Sigmoid colon (tissue), 7 donors: ENCODE results near the gene TAS2R4. TPM values are rescaled to one million over a fixed set of nuclear protein-coding genes. Genes with fewer than 3 reads are reported as not detected.
A peak's percentile ranks its signal among the peaks of the same experiment; 100 is the strongest.
"Not testable (repeated sequence)": the region's sequence is repeated elsewhere in the genome, so short reads cannot be mapped to it uniquely, and the experiment has no call there.

Experiments
- DNase-seq: peaks from one replicate; pipeline ENCODE4 v3.0.0-alpha.2; 2019
- H3K27ac ChIP-seq, 4 donors: fragments of 200-600 bp; sonication (generic); one replicate each; pipeline ENCODE4 v1.5.1; 2016 to 2019; ENCODE audit warnings: mild to moderate bottlenecking in 1 of 4
- H3K27me3 ChIP-seq, 3 donors: fragments of 200-600 bp; sonication (generic); one replicate each; pipeline ENCODE4 v1.5.1; 2019; ENCODE audit warnings: mild to moderate bottlenecking in 1 of 3
- H3K36me3 ChIP-seq, 4 donors: fragments of 200-600 bp; sonication (generic); one replicate each; pipeline ENCODE4 v1.5.1; 2016 to 2019
- H3K4me1 ChIP-seq, 4 donors: fragments of 200-600 bp; sonication (generic); one replicate each; pipeline ENCODE4 v1.5.1; 2017 to 2019
- H3K4me3 ChIP-seq, 4 donors: fragments of 200-600 bp; sonication (generic); one replicate each; pipeline ENCODE4 v1.5.1; 2017 to 2019; ENCODE audit warnings: mild to moderate bottlenecking in 2 of 4, moderate library complexity in 1 of 4
- H3K9me3 ChIP-seq, 4 donors: fragments of 200-600 bp in 3 of 4; sonication (generic) in 3 of 4; one replicate each; pipeline versions ENCODE4 v1.5.1 to v1.6.1; 2013 to 2019
- CTCF ChIP-seq, 4 experiments: fragments of 450-650 bp in 3 of 4; fragments of 200-600 bp in 1 of 4; IDR thresholded peaks; one replicate each; pipeline ENCODE4 v1.5.1; 2016 to 2019; ENCODE audit warnings: antibody characterized with exemption in 4 of 4, mild to moderate bottlenecking in 3 of 4, moderate library complexity in 2 of 4
- EP300 ChIP-seq, 4 donors: sonication (generic); formaldehyde crosslinking; IDR thresholded peaks; one replicate each; pipeline ENCODE4 v1.6.1; 2017; ENCODE audit warnings: antibody characterized with exemption in 4 of 4
- POLR2A ChIP-seq, 2 donors: fragments of 450-650 bp; IDR thresholded peaks; one replicate each; pipeline ENCODE4 v1.6.1; 2016; ENCODE audit warnings: antibody characterized with exemption in 2 of 2, mild to moderate bottlenecking in 2 of 2, moderate library complexity in 2 of 2
- POLR2AphosphoS5 ChIP-seq, 4 donors: sonication (generic); formaldehyde crosslinking; IDR thresholded peaks; one replicate each; pipeline ENCODE4 v1.6.1; 2017; ENCODE audit warnings: antibody characterized with exemption in 4 of 4
- WGBS, 2 donors: extraction: QIAGEN DNeasy Blood & Tissue Kit; methylation state at CpG; one replicate each; pipeline ENCODE4 v1.1.7; 2013; 5-methylcytosine and 5-hydroxymethylcytosine counted together
- intact Hi-C: fragments of 100-400 bp; cut with DNase I; formaldehyde crosslinking; loops from one replicate; pipeline ENCODE4 v1.15.1; 2023
- polyA plus RNA-seq, 3 donors: library from polyadenylated mRNA; stranded (reverse); fragments of 200-250 nt; gene quantifications; one replicate each; pipeline ENCODE4 v1.2.3, GENCODE V29; 2013
- total RNA-seq, 4 donors: library from RNA; depleted of rRNA; stranded (reverse); fragments of >200 nt; gene quantifications; one replicate each; pipeline ENCODE4 v1.1.0, GENCODE V29; 2016
- donor health status: healthy with polysubstance abuse.
- donor health status: Bipolar disorder and iron deficiency.
- donor health status: healthy.

Gene TAS2R4
- total and polyA plus RNA-seq, 7 donors, result 0.48 to 1.5 (median 1.4) TPM; not detected in 2

GRCh38 chr7:141763797-141764196 lies 12.7 kb upstream of the TAS2R4 start, which contains the start of gene TAS2R3:
Gene TAS2R3, plus strand, starts transcription at chr7:141764097. Its CDS starts 62 bp downstream, at chr7:141764159.
- Histone ChIP-seq H3K4me1 (no peaks in the 10 kb centered on the region), H3K27ac (no peak within 1 kb of the TSS), H3K9me3 (no peaks in the 10 kb centered on the region), H3K4me3 (no peak within 1 kb of the TSS), H3K27me3 (no peaks in the 10 kb centered on the region), H3K36me3 (peaks cover 0 to 52% (median 7%) of the 10 kb centered on the region in 4 donors)
- DNase-seq, result no peak
- intact Hi-C loops, result no loop called here
- TF ChIP-seq POLR2A (IDR thresholded peaks at IDR 0.05) (no peak), CTCF (IDR thresholded peaks at IDR 0.05) (no peak), POLR2AphosphoS5 (IDR thresholded peaks at IDR 0.05) (no peak), EP300 (IDR thresholded peaks at IDR 0.05) (no peak)
- 81 to 95% methylated on average over 3 of the region's 3 CpGs for WGBS, 2 donors

GRCh38 chr7:141770083-141770583 lies 6.3 kb upstream of the TAS2R4 start:
- 96 to 98% methylated on average over 3 of the region's 3 CpGs for WGBS, 2 donors
- H3K27me3 ChIP-seq, H3K9me3 ChIP-seq, DNase-seq, intact Hi-C loops, H3K27ac ChIP-seq, H3K4me3 ChIP-seq, H3K4me1 ChIP-seq, H3K36me3 ChIP-seq: not testable (repeated sequence)

- TF ChIP-seq EP300 (IDR thresholded peaks at IDR 0.05), result no peak
- peak in 3 of 4 experiments; percentile 5 to 53 (median 16) for TF ChIP-seq CTCF (IDR thresholded peaks at IDR 0.05)
- no peak for TF ChIP-seq POLR2A (IDR thresholded peaks at IDR 0.05)
- no peaks in the 10 kb centered on the region for H3K9me3 ChIP-seq
- H3K4me3 ChIP-seq, result no peak overlapping the region
- H3K4me1 ChIP-seq, result no peaks in the 10 kb centered on the region
- WGBS, 2 donors, result 71 to 80% methylated on average over 13 of the region's 13 CpGs
- H3K27ac ChIP-seq, result no peak overlapping the region
- intact Hi-C loops, result no loop called here
- H3K36me3 ChIP-seq, result peaks cover 0 to 13% (median 0%) of the 10 kb centered on the region in 4 donors
- DNase-seq, result no peak
- H3K27me3 ChIP-seq, result no peaks in the 10 kb centered on the region
Measured at GRCh38 chr7:141785706-141786552, 9.5 kb downstream of the TAS2R4 start.

GRCh38 chr7:141788296-141788695 lies 11.8 kb downstream of the TAS2R4 start:
- no peak overlapping the region for H3K27ac ChIP-seq
- TF ChIP-seq POLR2A (IDR thresholded peaks at IDR 0.05), result no peak
- no peak for TF ChIP-seq POLR2AphosphoS5 (IDR thresholded peaks at IDR 0.05)
- no peak for TF ChIP-seq EP300 (IDR thresholded peaks at IDR 0.05)
- TF ChIP-seq CTCF (IDR thresholded peaks at IDR 0.05), result no peak
- no peaks in the 10 kb centered on the region for H3K27me3 ChIP-seq
- H3K4me1 ChIP-seq, result no peaks in the 10 kb centered on the region
- WGBS, 2 donors, result 90 to 96% methylated on average over 2 of the region's 2 CpGs
- DNase-seq, result no peak
- H3K4me3 ChIP-seq, result no peak overlapping the region
- no peaks in the 10 kb centered on the region for H3K9me3 ChIP-seq
- H3K36me3 ChIP-seq, result peaks cover 0 to 17% (median 0%) of the 10 kb centered on the region in 4 donors
- intact Hi-C loops, result no loop called here

- Histone ChIP-seq H3K27me3 (no peaks in the 10 kb centered on the region), H3K27ac (no peak within 1 kb of the TSS), H3K9me3 (no peaks in the 10 kb centered on the region), H3K4me3 (no peak within 1 kb of the TSS), H3K4me1 (no peaks in the 10 kb centered on the region), H3K36me3 (peaks cover 0 to 17% (median 0%) of the 10 kb centered on the region in 4 donors)
- TF ChIP-seq POLR2A (IDR thresholded peaks at IDR 0.05), result no peak
- TF ChIP-seq CTCF (IDR thresholded peaks at IDR 0.05), result no peak
- no peak for TF ChIP-seq EP300 (IDR thresholded peaks at IDR 0.05)
- no peak for TF ChIP-seq POLR2AphosphoS5 (IDR thresholded peaks at IDR 0.05)
- DNase-seq, result no peak
- intact Hi-C loops, result no loop called here
- WGBS, 2 donors, result 85 to 95% methylated on average over 5 of the region's 5 CpGs
Measured at GRCh38 chr7:141789917-141790316, 13.4 kb downstream of the TAS2R4 start, which contains the start of gene TAS2R5. Gene TAS2R5, plus strand, starts transcription at chr7:141790217. Its CDS starts 145 bp downstream, at chr7:141790362.
